Left kidney (tissue), 2 donors: ENCODE measurements around the gene IRF5. TPM values are rescaled to one million over a fixed set of nuclear protein-coding genes. Genes with fewer than 3 reads are reported as not detected.
"Not testable (repeated sequence)": the region's sequence is repeated elsewhere in the genome, so short reads cannot be mapped to it uniquely, and the experiment has no call there.

Experiments
- DNase-seq: peaks from one replicate; pipeline ENCODE4 v3.0.0-alpha.2; 2013
- polyA plus RNA-seq: library from polyadenylated mRNA; unstranded; fragments of 120-200 nt; gene quantifications from one replicate; pipeline ENCODE4 v1.2.1, GENCODE V29; 2013; ENCODE audit not compliant: insufficient read length

The IRF5 gene
- polyA plus RNA-seq, 1 donor = 8.3 TPM

DNA sequence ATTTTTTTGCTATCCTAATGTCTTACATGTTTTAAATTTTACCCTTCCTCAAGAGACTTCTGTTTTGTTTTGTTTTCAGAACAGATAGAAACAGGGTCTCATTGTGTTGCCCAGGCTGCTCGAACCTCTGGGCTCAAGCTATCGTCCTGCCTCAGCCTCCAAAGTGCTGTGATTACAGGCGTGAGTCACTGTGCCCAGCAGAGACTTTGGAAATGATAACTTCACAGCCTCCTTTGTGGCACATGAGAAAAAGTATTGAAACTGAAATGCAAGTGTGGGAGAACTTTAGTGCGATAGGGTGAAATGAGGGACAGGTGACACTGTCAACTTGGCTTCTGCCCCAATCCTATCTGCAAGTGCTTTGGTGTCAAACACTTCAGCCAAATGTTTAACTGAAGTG is 21.6 kb downstream of the IRF5 start:
- DNase-seq = no peak

- no peak for DNase-seq
Measured at GRCh38 chr7:128961030-128961659, 23.4 kb downstream of the IRF5 start.

DNA sequence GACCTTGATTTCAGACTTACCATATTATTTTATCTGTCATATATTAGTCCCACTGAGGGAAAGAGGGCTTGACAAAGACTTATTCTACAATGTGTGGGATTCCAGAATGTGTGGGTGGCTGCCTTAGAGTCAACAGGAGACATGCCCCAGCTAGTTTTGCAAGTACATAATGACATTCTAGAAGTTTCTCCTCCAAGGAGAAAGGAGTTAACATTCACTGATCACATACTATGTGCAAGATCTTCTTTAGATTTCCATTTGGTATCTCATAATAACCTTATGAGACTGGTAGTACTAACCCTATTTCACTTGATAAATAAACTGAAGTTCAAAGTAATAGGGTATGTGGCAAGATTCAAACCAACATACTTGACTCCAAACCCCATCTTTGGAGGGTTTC is 25.2 kb downstream of the IRF5 start:
- no peak for DNase-seq

DNA sequence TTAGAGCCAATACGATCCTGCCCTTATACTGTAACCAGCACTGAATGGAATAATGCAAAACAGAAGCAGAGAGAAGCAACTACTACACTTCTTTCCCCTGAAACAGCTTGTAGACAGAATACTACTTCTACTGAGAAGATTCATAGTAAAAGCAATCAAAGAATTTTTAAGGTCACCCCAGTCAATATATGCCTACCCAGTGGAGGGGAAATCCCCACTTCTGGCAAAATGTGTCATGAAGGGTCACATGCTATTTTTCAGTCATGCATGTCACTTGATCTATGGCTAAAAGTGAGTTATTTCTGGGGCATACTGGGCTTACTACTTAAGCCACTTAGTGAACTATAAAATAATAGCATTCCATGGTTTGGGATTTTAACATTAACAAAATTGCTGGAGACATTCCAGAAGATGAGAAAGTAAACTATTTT is 25.6 kb downstream of the IRF5 start:
- no peak for DNase-seq

DNA sequence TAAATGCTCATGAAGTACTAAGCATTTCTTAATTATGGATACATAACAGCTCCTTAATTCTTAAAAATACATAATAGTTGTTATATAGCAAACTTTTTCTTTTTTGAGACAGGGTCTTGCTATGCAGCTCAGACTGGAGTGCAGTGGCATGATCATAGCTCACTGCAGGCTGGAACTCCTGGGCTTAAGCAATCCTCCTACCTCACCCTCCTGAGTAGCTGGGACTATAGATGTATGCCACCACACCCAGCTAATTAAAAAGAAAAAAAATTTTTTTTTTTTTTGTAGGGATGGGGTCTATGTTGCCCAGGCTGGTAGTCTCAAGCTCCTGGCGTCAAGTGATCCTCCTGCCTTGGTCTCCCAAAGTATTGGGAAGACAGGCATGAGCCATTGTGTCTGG is 30.9 kb downstream of the IRF5 start:
- no peak for DNase-seq

DNA sequence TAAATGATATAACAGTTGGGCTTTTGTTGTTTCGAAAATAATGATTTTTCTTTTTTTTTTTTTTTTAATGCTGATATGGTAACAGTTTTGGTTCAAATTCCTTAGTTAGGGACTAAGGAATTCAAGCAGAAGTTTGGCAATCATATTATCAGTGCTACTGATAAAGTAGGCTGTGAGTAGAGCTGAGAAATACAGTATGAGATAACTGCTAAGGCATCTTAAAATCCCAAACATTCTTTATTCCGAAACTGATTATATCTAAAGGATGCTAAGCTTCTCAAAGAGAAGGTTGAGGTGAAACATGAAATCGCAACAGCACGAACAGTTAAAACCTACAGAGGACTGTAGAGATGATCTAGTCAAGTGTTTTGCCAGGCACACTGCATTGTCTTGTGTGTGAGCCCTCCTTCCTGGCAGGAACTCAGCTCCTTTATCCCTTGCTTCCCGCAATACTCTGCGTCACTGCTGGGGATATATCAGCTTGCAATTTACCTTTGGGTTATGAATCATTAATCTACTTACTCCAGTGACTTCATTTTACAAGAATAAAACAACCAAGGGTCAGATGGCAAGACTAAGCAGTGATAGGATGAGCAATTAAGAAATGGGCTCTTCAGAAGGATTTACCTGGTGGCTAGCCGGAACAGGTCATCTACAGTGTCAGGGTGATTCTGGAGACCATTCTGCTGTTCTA is 36.7 kb downstream of the IRF5 start:
- DNase-seq = no peak

- no peak for DNase-seq
Measured at GRCh38 chr7:128982105-128982504, 44.4 kb downstream of the IRF5 start.

GRCh38 chr7:128985660-128986059 is 47.9 kb downstream of the IRF5 start:
- DNase-seq = no peak

DNA sequence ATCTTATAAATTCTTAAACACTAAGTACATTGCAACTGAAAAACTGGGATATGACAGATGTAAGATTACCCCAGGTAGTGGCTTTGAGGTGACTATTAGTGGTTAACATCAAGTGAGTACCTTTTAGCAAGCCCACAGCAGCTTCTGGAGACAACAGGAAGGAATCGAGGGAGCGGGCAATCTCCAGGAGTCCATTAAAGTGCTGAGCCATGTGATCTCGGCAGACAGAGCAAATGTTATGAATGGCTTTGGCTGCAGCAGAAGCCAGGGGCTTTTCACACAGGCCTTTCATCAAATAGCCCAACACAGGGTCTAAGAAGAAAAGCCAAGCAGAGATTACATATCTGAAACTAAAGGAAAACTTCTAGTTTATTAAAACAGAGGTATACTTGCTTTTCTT is 48.9 kb downstream of the IRF5 start:
- DNase-seq = no peak

- DNase-seq = no peak
Measured at GRCh38 chr7:128988372-128988771, 50.6 kb downstream of the IRF5 start.

DNA sequence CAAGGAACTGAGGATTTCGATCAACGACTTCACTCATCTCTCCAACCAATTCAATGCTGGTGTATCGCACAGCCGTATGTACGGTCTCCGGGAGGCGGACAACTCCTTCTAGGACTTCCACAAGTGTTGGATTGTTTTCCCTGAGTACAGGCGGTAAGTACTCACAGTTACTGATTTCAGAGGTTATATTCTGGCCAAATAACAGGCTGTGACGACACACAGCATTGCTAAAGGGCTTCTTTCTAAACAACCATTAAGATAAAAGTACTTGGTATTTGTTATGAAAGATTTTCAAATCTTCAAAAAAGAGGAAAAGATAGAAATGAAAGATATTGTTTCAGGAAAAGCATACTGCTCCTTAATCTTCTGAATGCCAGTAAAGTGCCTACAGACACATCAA is 52.2 kb downstream of the IRF5 start:
- DNase-seq = no peak

- DNase-seq = no peak
Measured at GRCh38 chr7:128993419-128993818, 55.7 kb downstream of the IRF5 start.

- not testable (repeated sequence) for DNase-seq
Measured at GRCh38 chr7:128994560-128994959, 56.8 kb downstream of the IRF5 start.

DNA sequence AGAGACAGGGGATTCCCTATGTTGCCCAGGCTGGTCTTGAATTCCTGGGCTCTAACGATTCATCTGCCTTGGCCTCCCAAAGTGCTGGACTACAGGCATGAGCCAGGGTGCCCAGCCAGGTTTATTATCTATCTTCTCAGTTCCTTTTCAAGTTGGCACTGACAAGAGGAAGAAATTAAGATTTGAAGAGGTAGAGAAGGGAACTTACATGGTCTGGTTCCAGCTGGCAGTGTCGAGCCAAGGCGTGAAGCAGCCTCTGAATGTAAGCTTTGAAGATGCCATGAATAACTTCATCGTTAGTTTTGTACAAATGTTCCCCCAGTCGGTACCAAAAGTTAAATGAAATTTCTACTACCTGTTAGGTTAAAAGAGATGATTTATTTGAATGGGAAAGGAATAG is 59.5 kb downstream of the IRF5 start:
- no peak for DNase-seq

Other genes with a start within 250 kb of the IRF5 start
- 206 TPM for gene CALU, start 198.6 kb upstream of the IRF5 start, polyA plus RNA-seq
- 2.2 TPM for gene OPN1SW, start 162.1 kb upstream of the IRF5 start, polyA plus RNA-seq
- gene CCDC136, start 146.0 kb upstream of the IRF5 start, polyA plus RNA-seq = 26.3 TPM
- gene FLNC, start 107.5 kb upstream of the IRF5 start, polyA plus RNA-seq = 14.9 TPM
- 199 TPM for gene ATP6V1F, start 75.1 kb upstream of the IRF5 start, polyA plus RNA-seq
- gene KCP, start 27.2 kb upstream of the IRF5 start, polyA plus RNA-seq = 21.6 TPM
- gene TNPO3, start 117.2 kb downstream of the IRF5 start, polyA plus RNA-seq = 52.1 TPM
- 61.0 TPM for gene TSPAN33, start 206.8 kb downstream of the IRF5 start, polyA plus RNA-seq